Panc1 (cell line): ENCODE measurements around the gene RNF113B.
A peak's percentile ranks its signal among the peaks of the same experiment; 100 is the strongest.

Experiments
- POLR2AphosphoS5 ChIP-seq: IDR thresholded peaks from 2 replicates; pipeline ENCODE4 v1.6.1; 2012; ENCODE audit warnings: mild to moderate bottlenecking, low read depth, low read length, moderate library complexity
- TF ChIP-seq, protein P1 (sequence below): fragments of 450-650 bp; IDR thresholded peaks from 2 replicates; pipeline ENCODE4 v1.5.1; 2017; ENCODE audit warnings: mild to moderate bottlenecking
- TF ChIP-seq, protein P2 (sequence below), 2 experiments: IDR thresholded peaks; 2 replicates each; pipeline ENCODE4 v1.6.1; 2011 to 2012; ENCODE audit warnings: low read depth in 2 of 2, control low read depth in 1 of 2, low read length in 1 of 2, mild to moderate bottlenecking in 1 of 2, moderate library complexity in 1 of 2; ENCODE audit not compliant: insufficient read depth in 1 of 2

- TF ChIP-seq, protein P1, sequence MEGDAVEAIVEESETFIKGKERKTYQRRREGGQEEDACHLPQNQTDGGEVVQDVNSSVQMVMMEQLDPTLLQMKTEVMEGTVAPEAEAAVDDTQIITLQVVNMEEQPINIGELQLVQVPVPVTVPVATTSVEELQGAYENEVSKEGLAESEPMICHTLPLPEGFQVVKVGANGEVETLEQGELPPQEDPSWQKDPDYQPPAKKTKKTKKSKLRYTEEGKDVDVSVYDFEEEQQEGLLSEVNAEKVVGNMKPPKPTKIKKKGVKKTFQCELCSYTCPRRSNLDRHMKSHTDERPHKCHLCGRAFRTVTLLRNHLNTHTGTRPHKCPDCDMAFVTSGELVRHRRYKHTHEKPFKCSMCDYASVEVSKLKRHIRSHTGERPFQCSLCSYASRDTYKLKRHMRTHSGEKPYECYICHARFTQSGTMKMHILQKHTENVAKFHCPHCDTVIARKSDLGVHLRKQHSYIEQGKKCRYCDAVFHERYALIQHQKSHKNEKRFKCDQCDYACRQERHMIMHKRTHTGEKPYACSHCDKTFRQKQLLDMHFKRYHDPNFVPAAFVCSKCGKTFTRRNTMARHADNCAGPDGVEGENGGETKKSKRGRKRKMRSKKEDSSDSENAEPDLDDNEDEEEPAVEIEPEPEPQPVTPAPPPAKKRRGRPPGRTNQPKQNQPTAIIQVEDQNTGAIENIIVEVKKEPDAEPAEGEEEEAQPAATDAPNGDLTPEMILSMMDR: peak; percentile 71
- TF ChIP-seq, protein P2, sequence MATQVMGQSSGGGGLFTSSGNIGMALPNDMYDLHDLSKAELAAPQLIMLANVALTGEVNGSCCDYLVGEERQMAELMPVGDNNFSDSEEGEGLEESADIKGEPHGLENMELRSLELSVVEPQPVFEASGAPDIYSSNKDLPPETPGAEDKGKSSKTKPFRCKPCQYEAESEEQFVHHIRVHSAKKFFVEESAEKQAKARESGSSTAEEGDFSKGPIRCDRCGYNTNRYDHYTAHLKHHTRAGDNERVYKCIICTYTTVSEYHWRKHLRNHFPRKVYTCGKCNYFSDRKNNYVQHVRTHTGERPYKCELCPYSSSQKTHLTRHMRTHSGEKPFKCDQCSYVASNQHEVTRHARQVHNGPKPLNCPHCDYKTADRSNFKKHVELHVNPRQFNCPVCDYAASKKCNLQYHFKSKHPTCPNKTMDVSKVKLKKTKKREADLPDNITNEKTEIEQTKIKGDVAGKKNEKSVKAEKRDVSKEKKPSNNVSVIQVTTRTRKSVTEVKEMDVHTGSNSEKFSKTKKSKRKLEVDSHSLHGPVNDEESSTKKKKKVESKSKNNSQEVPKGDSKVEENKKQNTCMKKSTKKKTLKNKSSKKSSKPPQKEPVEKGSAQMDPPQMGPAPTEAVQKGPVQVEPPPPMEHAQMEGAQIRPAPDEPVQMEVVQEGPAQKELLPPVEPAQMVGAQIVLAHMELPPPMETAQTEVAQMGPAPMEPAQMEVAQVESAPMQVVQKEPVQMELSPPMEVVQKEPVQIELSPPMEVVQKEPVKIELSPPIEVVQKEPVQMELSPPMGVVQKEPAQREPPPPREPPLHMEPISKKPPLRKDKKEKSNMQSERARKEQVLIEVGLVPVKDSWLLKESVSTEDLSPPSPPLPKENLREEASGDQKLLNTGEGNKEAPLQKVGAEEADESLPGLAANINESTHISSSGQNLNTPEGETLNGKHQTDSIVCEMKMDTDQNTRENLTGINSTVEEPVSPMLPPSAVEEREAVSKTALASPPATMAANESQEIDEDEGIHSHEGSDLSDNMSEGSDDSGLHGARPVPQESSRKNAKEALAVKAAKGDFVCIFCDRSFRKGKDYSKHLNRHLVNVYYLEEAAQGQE (IDR thresholded peaks at IDR 0.05; ENCODE audit: insufficient read depth in 1 of 2, low read depth in 2 of 2, low read length in 1 of 2): no peak
- TF ChIP-seq POLR2AphosphoS5: no peak
These were observed 34.5 kb downstream of the RNF113B start, which contains the start of gene FARP1 for GRCh38 chr13:98142380-98143156.
